Uterus (tissue), 2 donors: ENCODE results near the gene USP43.
"Not testable (repeated sequence)": the region's sequence is repeated elsewhere in the genome, so short reads cannot be mapped to it uniquely, and the experiment has no call there.

Experiments used
- CTCF ChIP-seq, 4 experiments: fragments of 200-600 bp in 2 of 4; fragments of 450-650 bp in 2 of 4; sonication (generic) in 2 of 4; IDR thresholded peaks; one replicate each; pipeline ENCODE4 v1.5.1; 2016 to 2019; ENCODE audit warnings: antibody characterized with exemption in 4 of 4, mild to moderate bottlenecking in 2 of 4, moderate library complexity in 1 of 4
- POLR2A ChIP-seq, 2 donors: fragments of 450-650 bp; IDR thresholded peaks; one replicate each; pipeline ENCODE4 v1.6.1; 2016; ENCODE audit warnings: antibody characterized with exemption in 2 of 2, mild to moderate bottlenecking in 1 of 2, moderate library complexity in 1 of 2

GRCh38 chr17:9663511-9663910, 18.2 kb downstream of the USP43 start:
- not testable (repeated sequence) for TF ChIP-seq POLR2A, CTCF (IDR thresholded peaks at IDR 0.05)
